HG03103 (cell line): ENCODE measurements around the gene LST1.
A peak's percentile ranks its signal among the peaks of the same experiment; 100 is the strongest.

Experiments
- ATAC-seq: cut with Tn5 transposase; IDR thresholded peaks from one replicate; pipeline ENCODE4 v1.9.1; 2021; ENCODE audit warnings: low read depth; ENCODE audit not compliant: unreplicated experiment

LST1 gene

DNA sequence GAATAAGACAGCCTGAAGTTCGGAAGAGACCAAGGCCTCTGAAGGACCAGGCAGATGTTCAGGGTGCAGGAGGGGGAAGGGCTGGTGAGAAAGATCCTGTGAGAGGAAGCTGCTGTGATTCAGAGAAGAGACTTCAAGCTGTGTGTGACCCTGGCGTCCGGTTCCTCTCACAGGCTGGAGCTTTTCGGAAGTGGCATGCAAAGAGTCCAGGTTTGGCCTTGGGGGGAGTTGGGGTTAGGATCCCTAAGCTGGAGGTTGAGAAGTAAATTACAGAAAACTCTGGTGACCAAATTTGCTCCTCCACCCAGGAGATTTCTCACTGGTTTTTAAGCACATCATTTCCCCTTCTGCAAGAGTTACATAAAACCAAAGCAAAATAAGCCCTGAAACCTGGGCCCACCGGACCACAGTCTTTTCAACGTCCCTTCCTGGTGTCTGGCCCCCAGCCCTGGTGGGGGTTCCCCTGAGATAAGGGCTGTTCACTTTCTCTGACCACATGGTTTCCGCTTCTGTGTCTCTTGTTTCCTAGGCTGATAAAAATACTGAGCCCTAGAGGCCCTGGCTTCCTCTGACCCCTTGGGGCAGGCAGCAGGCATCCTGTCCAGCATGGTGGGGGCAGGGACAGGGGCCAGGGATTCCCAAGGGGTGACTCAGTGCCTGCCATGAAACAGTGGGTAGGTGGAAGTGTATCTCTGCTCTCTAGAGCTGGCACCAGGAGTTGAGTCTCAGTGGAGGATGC lies 25.9 kb upstream of the LST1 start:
- peak; percentile 54 for ATAC-seq

DNA sequence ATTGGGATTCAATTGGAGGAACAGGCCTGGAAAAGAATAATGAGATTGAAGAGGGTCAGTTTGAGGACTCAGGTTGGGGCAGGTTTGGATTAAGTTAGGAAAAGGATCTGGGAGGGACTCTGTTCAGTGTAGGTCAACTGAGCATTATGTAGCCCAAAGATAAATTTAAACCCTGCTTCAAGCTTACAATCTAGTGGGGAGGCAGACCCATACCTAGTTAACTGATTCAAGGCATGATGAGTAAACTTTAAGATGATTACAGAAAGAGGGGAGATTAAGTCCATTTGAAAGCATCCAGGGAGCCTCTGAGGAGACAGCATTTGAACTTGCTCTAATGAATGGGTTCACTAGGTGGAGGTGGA lies 25.4 kb upstream of the LST1 start:
- no peak for ATAC-seq

DNA sequence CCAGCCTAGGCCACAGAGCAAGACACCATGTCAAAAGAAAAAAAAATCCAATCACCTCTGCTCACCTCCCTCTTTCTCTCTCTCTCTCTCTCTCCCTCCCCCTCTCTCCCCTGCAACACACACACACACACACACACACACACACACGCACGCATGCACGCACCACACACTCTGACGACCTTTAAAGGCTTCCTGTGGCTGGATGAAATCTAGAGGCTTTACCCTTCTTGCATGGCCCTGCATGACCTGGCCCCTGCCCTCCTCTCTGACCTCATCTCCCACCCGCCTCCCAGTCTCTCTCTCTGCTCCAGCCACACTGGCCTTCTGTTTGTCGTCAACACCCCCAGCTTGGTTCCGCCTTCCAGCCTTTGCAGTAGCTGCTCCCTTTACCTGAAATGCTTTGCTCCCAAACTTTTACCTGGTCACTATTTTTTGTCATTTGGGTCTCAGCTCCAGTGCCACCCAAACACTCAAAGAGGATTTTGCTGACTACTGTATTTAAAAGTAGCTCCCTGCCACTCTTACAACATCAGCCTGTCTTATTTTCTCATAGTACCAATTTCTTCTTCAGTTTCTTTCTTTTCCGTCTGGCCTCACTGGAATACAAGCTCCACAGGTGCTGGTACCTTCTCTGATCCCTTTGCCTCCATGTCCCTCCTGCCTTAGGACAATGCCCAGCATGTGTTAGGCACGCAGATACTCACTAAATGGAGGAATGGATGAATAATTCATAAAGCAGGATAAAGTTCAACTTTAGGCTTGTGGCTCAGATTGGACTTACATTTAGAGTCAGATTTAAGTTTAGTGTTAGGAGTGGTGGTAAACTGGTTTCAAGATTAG lies 18.3 kb upstream of the LST1 start:
- ATAC-seq = no peak

DNA sequence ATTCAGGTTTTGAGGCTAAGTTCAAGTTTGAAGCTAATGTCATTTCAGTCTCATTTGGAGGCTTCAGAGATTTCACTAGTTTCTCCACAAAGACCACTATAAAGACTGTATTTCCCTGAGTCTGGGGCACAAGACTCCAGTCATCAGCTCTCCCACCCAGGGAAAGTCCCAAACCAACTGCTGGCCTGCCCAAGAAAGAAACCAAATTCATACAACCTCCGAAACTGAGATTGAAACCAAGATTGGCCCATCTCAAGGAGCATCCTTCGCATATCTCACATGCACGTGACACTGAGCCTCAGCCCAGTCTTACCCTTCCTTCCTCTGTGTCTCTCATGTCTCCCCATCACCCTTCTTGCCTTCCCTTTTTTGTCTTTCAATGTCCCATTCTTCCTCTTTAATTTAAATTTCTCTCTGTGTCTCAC lies 17.5 kb upstream of the LST1 start:
- peak; percentile 65 for ATAC-seq

DNA sequence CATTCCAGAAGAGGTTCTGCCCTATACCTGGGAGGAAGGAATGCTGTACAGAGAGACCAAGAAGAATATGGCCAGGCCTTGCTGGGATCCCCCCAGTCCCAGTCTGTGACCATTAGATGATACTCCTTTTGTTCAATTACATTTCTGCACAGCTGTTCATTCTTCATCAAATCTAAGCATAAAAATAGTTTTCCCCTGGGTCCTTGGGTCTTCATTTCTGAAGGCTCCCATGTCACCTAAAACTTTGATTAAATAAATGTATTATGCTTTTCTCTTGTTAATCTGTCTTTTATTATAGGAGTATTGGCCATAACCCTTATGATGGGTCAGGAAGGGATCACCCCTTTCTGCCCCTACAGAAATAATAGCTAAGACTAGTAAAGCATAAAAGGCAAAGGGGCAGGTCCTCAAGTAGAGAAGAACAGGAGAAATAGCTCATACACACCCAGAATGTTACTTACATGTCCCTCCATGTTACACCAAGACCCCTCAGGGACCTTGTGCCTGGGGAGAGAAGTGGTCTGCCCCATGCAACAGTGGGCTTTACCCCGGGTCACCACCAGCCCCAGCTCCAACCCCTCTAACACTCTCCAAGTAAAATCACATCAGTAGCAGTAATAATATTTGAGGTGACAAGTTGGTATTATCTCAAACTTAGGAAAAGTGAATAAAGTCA lies 16.1 kb upstream of the LST1 start:
- ATAC-seq = no peak

DNA sequence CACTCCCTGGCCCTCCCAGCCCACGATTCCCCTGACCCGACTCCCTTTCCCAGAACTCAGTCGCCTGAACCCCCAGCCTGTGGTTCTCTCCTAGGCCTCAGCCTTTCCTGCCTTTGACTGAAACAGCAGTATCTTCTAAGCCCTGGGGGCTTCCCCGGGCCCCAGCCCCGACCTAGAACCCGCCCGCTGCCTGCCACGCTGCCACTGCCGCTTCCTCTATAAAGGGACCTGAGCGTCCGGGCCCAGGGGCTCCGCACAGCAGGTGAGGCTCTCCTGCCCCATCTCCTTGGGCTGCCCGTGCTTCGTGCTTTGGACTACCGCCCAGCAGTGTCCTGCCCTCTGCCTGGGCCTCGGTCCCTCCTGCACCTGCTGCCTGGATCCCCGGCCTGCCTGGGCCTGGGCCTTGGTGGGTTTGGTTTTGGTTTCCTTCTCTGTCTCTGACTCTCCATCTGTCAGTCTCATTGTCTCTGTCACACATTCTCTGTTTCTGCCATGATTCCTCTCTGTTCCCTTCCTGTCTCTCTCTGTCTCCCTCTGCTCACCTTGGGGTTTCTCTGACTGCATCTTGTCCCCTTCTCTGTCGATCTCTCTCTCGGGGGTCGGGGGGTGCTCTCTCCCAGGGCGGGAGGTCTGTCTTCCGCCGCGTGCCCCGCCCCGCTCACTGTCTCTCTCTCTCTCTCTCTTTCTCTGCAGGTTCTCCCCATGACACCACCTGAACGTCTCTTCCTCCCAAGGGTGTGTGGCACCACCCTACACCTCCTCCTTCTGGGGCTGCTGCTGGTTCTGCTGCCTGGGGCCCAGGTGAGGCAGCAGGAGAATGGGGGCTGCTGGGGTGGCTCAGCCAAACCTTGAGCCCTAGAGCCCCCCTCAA lies 13.8 kb upstream of the LST1 start, which contains the start of gene LTA:
Gene LTA (plus strand): TSS at position 249 of the 871 bp plus-strand sequence. CDS start 454 bp downstream, at position 703.
- no peak for ATAC-seq

DNA sequence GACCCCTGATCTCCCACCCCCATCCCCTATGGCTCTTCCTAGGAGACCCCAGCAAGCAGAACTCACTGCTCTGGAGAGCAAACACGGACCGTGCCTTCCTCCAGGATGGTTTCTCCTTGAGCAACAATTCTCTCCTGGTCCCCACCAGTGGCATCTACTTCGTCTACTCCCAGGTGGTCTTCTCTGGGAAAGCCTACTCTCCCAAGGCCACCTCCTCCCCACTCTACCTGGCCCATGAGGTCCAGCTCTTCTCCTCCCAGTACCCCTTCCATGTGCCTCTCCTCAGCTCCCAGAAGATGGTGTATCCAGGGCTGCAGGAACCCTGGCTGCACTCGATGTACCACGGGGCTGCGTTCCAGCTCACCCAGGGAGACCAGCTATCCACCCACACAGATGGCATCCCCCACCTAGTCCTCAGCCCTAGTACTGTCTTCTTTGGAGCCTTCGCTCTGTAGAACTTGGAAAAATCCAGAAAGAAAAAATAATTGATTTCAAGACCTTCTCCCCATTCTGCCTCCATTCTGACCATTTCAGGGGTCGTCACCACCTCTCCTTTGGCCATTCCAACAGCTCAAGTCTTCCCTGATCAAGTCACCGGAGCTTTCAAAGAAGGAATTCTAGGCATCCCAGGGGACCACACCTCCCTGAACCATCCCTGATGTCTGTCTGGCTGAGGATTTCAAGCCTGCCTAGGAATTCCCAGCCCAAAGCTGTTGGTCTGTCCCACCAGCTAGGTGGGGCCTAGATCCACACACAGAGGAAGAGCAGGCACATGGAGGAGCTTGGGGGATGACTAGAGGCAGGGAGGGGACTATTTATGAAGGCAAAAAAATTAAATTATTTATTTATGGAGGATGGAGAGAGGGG lies 12.6 kb upstream of the LST1 start:
- ATAC-seq = no peak

DNA sequence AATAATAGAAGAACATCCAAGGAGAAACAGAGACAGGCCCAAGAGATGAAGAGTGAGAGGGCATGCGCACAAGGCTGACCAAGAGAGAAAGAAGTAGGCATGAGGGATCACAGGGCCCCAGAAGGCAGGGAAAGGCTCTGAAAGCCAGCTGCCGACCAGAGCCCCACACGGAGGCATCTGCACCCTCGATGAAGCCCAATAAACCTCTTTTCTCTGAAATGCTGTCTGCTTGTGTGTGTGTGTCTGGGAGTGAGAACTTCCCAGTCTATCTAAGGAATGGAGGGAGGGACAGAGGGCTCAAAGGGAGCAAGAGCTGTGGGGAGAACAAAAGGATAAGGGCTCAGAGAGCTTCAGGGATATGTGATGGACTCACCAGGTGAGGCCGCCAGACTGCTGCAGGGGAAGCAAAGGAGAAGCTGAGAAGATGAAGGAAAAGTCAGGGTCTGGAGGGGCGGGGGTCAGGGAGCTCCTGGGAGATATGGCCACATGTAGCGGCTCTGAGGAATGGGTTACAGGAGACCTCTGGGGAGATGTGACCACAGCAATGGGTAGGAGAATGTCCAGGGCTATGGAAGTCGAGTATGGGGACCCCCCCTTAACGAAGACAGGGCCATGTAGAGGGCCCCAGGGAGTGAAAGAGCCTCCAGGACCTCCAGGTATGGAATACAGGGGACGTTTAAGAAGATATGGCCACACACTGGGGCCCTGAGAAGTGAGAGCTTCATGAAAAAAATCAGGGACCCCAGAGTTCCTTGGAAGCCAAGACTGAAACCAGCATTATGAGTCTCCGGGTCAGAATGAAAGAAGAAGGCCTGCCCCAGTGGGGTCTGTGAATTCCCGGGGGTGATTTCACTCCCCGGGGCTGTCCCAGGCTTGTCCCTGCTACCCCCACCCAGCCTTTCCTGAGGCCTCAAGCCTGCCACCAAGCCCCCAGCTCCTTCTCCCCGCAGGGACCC lies 11.7 kb upstream of the LST1 start:
- no peak for ATAC-seq

DNA sequence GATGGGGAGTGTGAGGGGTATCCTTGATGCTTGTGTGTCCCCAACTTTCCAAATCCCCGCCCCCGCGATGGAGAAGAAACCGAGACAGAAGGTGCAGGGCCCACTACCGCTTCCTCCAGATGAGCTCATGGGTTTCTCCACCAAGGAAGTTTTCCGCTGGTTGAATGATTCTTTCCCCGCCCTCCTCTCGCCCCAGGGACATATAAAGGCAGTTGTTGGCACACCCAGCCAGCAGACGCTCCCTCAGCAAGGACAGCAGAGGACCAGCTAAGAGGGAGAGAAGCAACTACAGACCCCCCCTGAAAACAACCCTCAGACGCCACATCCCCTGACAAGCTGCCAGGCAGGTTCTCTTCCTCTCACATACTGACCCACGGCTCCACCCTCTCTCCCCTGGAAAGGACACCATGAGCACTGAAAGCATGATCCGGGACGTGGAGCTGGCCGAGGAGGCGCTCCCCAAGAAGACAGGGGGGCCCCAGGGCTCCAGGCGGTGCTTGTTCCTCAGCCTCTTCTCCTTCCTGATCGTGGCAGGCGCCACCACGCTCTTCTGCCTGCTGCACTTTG lies 10.7 kb upstream of the LST1 start, which contains the start of gene TNF:
Gene TNF (plus strand): TSS at position 231 of the 567 bp plus-strand sequence. CDS start 177 bp downstream, at position 408.
- no peak for ATAC-seq

DNA sequence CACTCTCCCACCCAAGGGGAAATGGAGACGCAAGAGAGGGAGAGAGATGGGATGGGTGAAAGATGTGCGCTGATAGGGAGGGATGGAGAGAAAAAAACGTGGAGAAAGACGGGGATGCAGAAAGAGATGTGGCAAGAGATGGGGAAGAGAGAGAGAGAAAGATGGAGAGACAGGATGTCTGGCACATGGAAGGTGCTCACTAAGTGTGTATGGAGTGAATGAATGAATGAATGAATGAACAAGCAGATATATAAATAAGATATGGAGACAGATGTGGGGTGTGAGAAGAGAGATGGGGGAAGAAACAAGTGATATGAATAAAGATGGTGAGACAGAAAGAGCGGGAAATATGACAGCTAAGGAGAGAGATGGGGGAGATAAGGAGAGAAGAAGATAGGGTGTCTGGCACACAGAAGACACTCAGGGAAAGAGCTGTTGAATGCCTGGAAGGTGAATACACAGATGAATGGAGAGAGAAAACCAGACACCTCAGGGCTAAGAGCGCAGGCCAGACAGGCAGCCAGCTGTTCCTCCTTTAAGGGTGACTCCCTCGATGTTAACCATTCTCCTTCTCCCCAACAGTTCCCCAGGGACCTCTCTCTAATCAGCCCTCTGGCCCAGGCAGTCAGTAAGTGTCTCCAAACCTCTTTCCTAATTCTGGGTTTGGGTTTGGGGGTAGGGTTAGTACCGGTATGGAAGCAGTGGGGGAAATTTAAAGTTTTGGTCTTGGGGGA lies 10.0 kb upstream of the LST1 start:
- no peak for ATAC-seq

DNA sequence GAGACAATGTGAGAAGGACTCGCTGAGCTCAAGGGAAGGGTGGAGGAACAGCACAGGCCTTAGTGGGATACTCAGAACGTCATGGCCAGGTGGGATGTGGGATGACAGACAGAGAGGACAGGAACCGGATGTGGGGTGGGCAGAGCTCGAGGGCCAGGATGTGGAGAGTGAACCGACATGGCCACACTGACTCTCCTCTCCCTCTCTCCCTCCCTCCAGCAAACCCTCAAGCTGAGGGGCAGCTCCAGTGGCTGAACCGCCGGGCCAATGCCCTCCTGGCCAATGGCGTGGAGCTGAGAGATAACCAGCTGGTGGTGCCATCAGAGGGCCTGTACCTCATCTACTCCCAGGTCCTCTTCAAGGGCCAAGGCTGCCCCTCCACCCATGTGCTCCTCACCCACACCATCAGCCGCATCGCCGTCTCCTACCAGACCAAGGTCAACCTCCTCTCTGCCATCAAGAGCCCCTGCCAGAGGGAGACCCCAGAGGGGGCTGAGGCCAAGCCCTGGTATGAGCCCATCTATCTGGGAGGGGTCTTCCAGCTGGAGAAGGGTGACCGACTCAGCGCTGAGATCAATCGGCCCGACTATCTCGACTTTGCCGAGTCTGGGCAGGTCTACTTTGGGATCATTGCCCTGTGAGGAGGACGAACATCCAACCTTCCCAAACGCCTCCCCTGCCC lies 9.0 kb upstream of the LST1 start:
- ATAC-seq = no peak

DNA sequence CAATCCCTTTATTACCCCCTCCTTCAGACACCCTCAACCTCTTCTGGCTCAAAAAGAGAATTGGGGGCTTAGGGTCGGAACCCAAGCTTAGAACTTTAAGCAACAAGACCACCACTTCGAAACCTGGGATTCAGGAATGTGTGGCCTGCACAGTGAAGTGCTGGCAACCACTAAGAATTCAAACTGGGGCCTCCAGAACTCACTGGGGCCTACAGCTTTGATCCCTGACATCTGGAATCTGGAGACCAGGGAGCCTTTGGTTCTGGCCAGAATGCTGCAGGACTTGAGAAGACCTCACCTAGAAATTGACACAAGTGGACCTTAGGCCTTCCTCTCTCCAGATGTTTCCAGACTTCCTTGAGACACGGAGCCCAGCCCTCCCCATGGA lies 8.5 kb upstream of the LST1 start:
- ATAC-seq = no peak

DNA sequence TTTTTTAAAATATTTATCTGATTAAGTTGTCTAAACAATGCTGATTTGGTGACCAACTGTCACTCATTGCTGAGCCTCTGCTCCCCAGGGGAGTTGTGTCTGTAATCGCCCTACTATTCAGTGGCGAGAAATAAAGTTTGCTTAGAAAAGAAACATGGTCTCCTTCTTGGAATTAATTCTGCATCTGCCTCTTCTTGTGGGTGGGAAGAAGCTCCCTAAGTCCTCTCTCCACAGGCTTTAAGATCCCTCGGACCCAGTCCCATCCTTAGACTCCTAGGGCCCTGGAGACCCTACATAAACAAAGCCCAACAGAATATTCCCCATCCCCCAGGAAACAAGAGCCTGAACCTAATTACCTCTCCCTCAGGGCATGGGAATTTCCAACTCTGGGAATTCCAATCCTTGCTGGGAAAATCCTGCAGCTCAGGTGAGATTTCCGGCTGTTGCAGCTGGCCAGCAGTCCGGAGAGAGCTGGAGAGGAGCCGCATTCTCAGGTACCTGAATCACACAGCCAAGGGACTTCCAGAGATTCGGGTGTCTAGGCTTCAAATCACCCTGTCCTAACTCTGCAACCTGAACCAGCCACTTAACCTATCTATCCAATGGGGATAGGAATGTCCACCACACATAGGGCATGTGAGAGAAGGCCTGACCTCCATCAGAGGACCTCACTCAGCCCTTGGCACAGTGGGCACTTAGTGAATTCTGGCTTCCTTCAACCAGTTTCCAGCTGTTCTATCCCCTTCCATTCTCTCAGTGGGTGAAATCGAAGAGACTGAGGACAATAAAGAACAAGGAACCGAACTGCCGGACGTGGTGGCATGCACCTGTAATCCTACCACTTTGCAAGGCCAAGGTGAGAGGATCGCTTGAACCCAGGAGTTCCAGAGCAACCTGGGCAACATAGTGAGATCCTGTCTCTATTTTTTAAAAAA lies 7.6 kb upstream of the LST1 start:
- ATAC-seq = no peak

DNA sequence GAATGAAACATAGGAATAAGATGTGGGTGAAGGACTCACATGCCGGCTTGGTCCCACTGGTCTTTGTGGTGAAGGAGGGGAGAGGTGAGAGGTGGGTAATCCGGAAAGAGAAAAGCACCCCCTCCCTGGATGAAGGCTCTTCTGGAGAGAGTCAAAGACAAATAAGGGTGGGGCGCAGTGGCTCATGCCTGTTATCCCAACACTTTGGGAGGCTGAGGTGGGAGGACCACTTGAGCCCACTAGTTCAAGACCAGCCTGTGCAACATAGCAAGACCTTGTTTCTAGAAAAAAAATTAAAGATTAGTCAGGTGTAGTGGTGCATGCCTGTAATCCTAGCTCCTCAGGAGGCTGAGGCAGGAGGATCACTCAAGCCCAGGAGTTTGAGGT lies 7.0 kb upstream of the LST1 start:
- ATAC-seq = no peak

DNA sequence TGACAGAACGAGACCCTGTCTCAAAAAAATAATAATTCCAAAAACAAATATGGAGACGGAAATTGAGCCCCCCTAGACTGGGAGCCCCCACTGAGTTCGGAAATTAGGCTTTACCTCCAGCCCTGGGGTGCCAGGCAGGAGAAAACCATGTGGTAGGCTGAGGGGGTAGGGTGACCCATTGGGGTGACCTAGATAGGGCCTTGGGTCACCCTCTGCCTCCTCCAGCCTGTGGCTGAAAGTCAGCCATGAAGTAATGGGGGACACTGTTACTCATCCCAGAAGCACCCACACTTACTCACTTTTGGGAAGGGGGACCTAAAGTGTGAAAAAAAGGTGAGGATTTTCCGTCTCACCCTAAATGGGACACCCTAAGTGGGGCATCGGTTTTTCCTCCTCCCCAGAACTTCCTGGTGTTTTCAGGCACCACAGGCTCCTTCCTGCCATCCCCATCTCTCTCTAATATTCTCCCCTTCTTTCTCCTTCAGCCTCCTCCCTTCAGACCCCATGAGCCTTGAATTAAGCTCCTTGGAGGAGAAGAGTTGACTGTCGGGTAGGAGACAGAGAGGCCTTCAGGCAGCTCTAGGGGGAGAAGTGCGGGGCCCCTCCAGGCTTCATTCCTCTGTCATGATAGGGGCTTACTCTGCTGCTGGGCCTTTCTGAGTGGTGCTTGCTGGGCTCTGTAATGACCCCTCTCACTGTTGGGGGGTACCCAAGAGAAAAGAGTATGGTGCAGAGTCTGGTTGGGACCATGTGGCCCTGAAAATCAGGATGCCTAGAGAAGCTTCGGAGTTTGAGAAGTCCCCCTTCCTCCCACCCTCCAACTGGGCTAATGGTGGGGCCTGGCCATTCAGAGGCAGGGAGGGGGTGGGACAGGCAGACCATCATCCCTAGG lies 6.3 kb upstream of the LST1 start:
- no peak for ATAC-seq
